SU-DHL-6 (cell line): ENCODE measurements around the gene NTM.

Experiments used
- H2AFZ ChIP-seq: fragments of 200-600 bp; sonication (generic); 2 replicates; pipeline ENCODE4 v1.6.1; 2014; ENCODE audit warnings: low read depth, mild to moderate bottlenecking, moderate library complexity, mixed read lengths, antibody characterized with exemption, low read length; ENCODE audit not compliant: severe bottlenecking
- H3F3A ChIP-seq: fragments of 200-600 bp; shearing (Covaris generic); 2 replicates; pipeline ENCODE4 v1.6.0; 2016; ENCODE audit warnings: antibody characterized with exemption, mild to moderate bottlenecking; ENCODE audit not compliant: insufficient read depth
- H3K27ac ChIP-seq: fragments of 200-600 bp; sonication (generic); 2 replicates; pipeline ENCODE4 v1.5.1; 2016; ENCODE audit warnings: low read depth, mild to moderate bottlenecking, low read length, moderate library complexity, mixed read lengths
- H3K27me3 ChIP-seq: fragments of 200-600 bp; sonication (generic), shearing (Covaris generic); 2 replicates; pipeline ENCODE4 v1.6.0; 2014; ENCODE audit warnings: mild to moderate bottlenecking, low read length
- H3K36me3 ChIP-seq: fragments of 200-600 bp; sonication (generic); 2 replicates; pipeline ENCODE4 v1.6.1; 2014; ENCODE audit warnings: mild to moderate bottlenecking, low read length, mixed read lengths
- H3K4me2 ChIP-seq: fragments of 300-600, 200-600 bp; shearing (Covaris generic), sonication (generic); 2 replicates; pipeline ENCODE4 v1.6.0; 2014; ENCODE audit warnings: low read length, low read depth, mild to moderate bottlenecking; ENCODE audit not compliant: poor library complexity, severe bottlenecking
- H3K4me3 ChIP-seq: fragments of 200-600 bp; sonication (generic); 2 replicates; pipeline ENCODE4 v1.5.1; 2014; ENCODE audit warnings: antibody characterized with exemption, low read length, mild to moderate bottlenecking, mixed read lengths; ENCODE audit not compliant: insufficient read depth, poor library complexity, severe bottlenecking
- H3K79me2 ChIP-seq: fragments of 200-600 bp; sonication (generic); 2 replicates; pipeline ENCODE4 v1.6.1; 2014; ENCODE audit warnings: mild to moderate bottlenecking, low read length, moderate library complexity; ENCODE audit not compliant: insufficient read depth
- H3K9ac ChIP-seq: fragments of 200-600 bp; sonication (generic); 2 replicates; pipeline ENCODE4 v1.7.0; 2014; ENCODE audit warnings: mild to moderate bottlenecking, low read length
- H3K9me2 ChIP-seq: fragments of 200-600 bp; sonication (generic); replicated peaks from 2 replicates; pipeline ENCODE4 v1.6.1; 2014; ENCODE audit warnings: low read length; ENCODE audit not compliant: insufficient read depth
- H3K9me3 ChIP-seq: fragments of 200-600 bp; sonication (generic); 2 replicates; pipeline ENCODE4 v1.6.1; 2014; ENCODE audit warnings: low read length, mixed read lengths; ENCODE audit not compliant: insufficient read depth
- H4K20me1 ChIP-seq: fragments of 200-600 bp; sonication (generic); 2 replicates; pipeline ENCODE4 v1.6.1; 2014; ENCODE audit warnings: low read depth, mild to moderate bottlenecking, antibody characterized with exemption, low read length, moderate library complexity, mixed read lengths
- EZH2phosphoT487 ChIP-seq: fragments of 200-600 bp; sonication (generic), shearing (Covaris generic); conservative IDR thresholded peaks from 2 replicates; pipeline ENCODE4 v1.6.1; 2018; ENCODE audit warnings: mild to moderate bottlenecking, antibody characterized with exemption, low read length, moderate library complexity, mixed read lengths
- TF ChIP-seq, protein P1 (sequence below): fragments of 200-600 bp; sonication (generic); IDR thresholded peaks from one replicate; pipeline ENCODE4 v1.5.1; 2017; ENCODE audit warnings: antibody characterized with exemption, mild to moderate bottlenecking, low read length, moderate library complexity; ENCODE audit not compliant: insufficient read depth, poor library complexity, severe bottlenecking

NTM gene

DNA sequence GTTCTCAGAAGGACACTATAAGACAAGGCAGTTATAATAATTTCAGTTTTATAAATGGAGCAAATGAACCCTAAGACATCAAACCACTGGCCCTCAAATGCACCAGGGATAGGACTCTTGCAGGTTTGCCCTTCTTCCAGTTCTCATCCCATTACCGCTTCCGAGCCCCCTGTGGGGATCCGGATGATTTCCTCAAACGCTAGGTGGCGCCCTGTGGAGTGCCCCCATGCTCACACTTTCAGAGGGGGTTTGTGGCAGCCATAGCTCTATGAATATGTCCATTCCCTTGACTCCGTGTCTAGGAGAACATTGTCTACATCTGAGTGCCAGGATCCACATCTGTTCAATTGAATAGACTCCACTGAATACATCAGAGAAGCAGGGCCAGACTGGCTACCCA is 816.3 kb downstream of the NTM start:
- no peak for TF ChIP-seq EZH2phosphoT487
- TF ChIP-seq, protein P1, sequence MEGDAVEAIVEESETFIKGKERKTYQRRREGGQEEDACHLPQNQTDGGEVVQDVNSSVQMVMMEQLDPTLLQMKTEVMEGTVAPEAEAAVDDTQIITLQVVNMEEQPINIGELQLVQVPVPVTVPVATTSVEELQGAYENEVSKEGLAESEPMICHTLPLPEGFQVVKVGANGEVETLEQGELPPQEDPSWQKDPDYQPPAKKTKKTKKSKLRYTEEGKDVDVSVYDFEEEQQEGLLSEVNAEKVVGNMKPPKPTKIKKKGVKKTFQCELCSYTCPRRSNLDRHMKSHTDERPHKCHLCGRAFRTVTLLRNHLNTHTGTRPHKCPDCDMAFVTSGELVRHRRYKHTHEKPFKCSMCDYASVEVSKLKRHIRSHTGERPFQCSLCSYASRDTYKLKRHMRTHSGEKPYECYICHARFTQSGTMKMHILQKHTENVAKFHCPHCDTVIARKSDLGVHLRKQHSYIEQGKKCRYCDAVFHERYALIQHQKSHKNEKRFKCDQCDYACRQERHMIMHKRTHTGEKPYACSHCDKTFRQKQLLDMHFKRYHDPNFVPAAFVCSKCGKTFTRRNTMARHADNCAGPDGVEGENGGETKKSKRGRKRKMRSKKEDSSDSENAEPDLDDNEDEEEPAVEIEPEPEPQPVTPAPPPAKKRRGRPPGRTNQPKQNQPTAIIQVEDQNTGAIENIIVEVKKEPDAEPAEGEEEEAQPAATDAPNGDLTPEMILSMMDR, result no peak
- H3K36me3 ChIP-seq, result no peaks in the 10 kb centered on the region
- no peak overlapping the region for H2AFZ ChIP-seq
- H3K4me3 ChIP-seq, result no peak overlapping the region
- no peaks in the 10 kb centered on the region for H3F3A ChIP-seq
- no peaks in the 10 kb centered on the region for H4K20me1 ChIP-seq
- H3K27ac ChIP-seq, result no peak overlapping the region
- H3K9me2 ChIP-seq, result no peaks in the 10 kb centered on the region
- no peak overlapping the region for H3K9ac ChIP-seq
- H3K79me2 ChIP-seq, result no peaks in the 10 kb centered on the region
- no peak overlapping the region for H3K4me2 ChIP-seq
- no peaks in the 10 kb centered on the region for H3K9me3 ChIP-seq
- no peaks in the 10 kb centered on the region for H3K27me3 ChIP-seq

DNA sequence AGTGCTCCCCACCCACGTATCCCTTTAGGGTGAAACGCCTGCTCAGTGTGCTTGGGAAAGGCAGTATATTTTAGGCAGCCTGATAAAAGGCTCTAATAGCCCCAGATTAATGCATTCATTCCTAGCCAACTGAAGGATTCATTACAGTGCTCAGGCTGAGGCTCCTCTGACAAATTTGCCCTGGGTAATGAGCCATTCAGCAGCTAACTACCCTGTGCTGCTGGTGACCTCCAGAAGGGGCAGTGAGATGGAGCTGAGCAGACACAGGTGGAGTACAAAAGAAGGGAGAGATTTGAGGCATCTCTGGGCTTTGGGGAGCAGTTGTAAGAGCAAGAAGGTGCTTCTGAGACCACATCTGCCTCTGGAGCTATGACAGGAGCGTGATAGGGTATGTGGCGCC is 817.0 kb downstream of the NTM start:
- Histone ChIP-seq H3K9ac (no peak overlapping the region), H3K4me2 (no peak overlapping the region), H3K36me3 (no peaks in the 10 kb centered on the region), H3F3A (no peaks in the 10 kb centered on the region), H3K9me3 (no peaks in the 10 kb centered on the region), H4K20me1 (no peaks in the 10 kb centered on the region), H2AFZ (no peak overlapping the region), H3K27ac (no peak overlapping the region), H3K27me3 (no peaks in the 10 kb centered on the region), H3K4me3 (no peak overlapping the region), H3K9me2 (no peaks in the 10 kb centered on the region), H3K79me2 (no peaks in the 10 kb centered on the region)
- TF ChIP-seq EZH2phosphoT487, result no peak
- TF ChIP-seq, protein P1, result no peak

DNA sequence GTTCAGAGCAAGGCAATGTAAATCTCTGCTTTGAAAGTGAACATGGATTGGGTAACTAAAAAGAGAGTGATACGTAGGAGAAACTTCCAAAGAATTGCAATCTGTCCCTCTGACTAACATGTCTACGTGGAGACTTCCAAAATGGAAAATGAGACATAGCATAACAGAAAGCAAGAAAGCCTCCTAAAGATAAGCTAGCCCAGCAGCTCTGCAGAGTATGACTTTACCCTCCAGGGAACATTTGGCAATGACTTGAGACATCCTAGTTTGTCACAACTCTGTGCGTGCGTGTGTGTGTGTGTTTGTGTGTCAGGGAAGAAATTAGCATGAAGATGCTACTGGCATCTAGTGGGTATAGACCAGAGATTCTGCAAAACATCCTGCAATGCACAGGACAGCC is 817.4 kb downstream of the NTM start:
- Histone ChIP-seq H2AFZ (no peak overlapping the region), H3K9me3 (no peaks in the 10 kb centered on the region), H3K79me2 (no peaks in the 10 kb centered on the region), H3K36me3 (no peaks in the 10 kb centered on the region), H3K27me3 (no peaks in the 10 kb centered on the region), H3K9ac (no peak overlapping the region), H3K27ac (no peak overlapping the region), H3F3A (no peaks in the 10 kb centered on the region), H3K4me3 (no peak overlapping the region), H4K20me1 (no peaks in the 10 kb centered on the region), H3K4me2 (no peak overlapping the region), H3K9me2 (no peaks in the 10 kb centered on the region)
- TF ChIP-seq, protein P1, result no peak
- no peak for TF ChIP-seq EZH2phosphoT487

DNA sequence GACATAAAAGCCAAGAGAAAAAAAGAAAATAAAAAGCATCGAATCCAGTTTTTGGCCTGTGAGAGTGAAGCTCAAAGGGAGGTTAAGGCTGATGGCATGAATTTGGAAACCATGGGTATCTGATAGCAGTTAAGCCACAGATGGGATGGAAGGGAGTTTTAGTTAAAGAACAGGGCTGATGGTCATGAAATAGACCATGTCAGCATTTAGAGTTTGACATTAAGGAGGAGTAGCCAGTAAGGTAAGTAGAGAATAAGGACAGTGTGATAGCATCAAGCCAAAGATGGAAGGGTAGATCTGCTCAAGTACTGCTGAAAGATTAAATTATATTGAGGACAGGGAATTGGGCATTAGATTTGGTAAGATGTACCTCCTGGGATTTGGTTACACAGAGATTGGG is 826.5 kb downstream of the NTM start:
- Histone ChIP-seq H3K27me3 (no peaks in the 10 kb centered on the region), H3K27ac (no peak overlapping the region), H3K9me2 (no peaks in the 10 kb centered on the region), H2AFZ (no peak overlapping the region), H3K36me3 (no peaks in the 10 kb centered on the region), H3K4me2 (no peak overlapping the region), H3K4me3 (no peak overlapping the region), H3F3A (no peaks in the 10 kb centered on the region), H3K9me3 (no peaks in the 10 kb centered on the region), H3K79me2 (no peaks in the 10 kb centered on the region), H4K20me1 (no peaks in the 10 kb centered on the region), H3K9ac (no peak overlapping the region)
- TF ChIP-seq EZH2phosphoT487, result no peak
- TF ChIP-seq, protein P1, result no peak
